Large intestine (tissue), 3 donors: Measurements from ENCODE around the gene NRXN3. TPM values are rescaled to one million over a fixed set of nuclear protein-coding genes. Genes with fewer than 3 reads are reported as not detected.

ENCODE experiments used
- DNase-seq, 2 donors: peaks; one replicate each; pipeline versions ENCODE4 v3.0.0 to v3.0.0-alpha.2; 2013
- H3K27ac ChIP-seq: one replicate; pipeline ENCODE4 v1.5.1; 2013; ENCODE audit warnings: low read length
- H3K27me3 ChIP-seq: 2 replicates; pipeline ENCODE4 v1.6.1; 2013; ENCODE audit warnings: low read length; ENCODE audit not compliant: control insufficient read depth, insufficient read depth
- H3K36me3 ChIP-seq: 2 replicates; pipeline ENCODE4 v1.6.1; 2013; ENCODE audit warnings: low read length; ENCODE audit not compliant: control insufficient read depth, insufficient read depth
- H3K4me1 ChIP-seq: one replicate; pipeline ENCODE4 v1.6.1; 2013; ENCODE audit warnings: low read length; ENCODE audit not compliant: control insufficient read depth, insufficient read depth
- H3K4me3 ChIP-seq: one replicate; pipeline ENCODE4 v1.5.1; 2013; ENCODE audit warnings: low read length
- H3K9me3 ChIP-seq: one replicate; pipeline ENCODE4 v1.6.1; 2013; ENCODE audit warnings: mild to moderate bottlenecking, low read depth, low read length, moderate library complexity; ENCODE audit not compliant: control insufficient read depth
- WGBS: methylation state at CpG from one replicate; pipeline ENCODE4 v1.1.5; 2013; ENCODE audit warnings: low lambda C conversion rate; ENCODE audit not compliant: insufficient coverage; 5-methylcytosine and 5-hydroxymethylcytosine counted together
- polyA plus RNA-seq: library from polyadenylated mRNA; unstranded; fragments of 120-200 nt; gene quantifications from one replicate; pipeline ENCODE4 v1.2.1, GENCODE V29; 2013

NRXN3 gene
- polyA plus RNA-seq, 1 donor: 12.8 TPM

DNA sequence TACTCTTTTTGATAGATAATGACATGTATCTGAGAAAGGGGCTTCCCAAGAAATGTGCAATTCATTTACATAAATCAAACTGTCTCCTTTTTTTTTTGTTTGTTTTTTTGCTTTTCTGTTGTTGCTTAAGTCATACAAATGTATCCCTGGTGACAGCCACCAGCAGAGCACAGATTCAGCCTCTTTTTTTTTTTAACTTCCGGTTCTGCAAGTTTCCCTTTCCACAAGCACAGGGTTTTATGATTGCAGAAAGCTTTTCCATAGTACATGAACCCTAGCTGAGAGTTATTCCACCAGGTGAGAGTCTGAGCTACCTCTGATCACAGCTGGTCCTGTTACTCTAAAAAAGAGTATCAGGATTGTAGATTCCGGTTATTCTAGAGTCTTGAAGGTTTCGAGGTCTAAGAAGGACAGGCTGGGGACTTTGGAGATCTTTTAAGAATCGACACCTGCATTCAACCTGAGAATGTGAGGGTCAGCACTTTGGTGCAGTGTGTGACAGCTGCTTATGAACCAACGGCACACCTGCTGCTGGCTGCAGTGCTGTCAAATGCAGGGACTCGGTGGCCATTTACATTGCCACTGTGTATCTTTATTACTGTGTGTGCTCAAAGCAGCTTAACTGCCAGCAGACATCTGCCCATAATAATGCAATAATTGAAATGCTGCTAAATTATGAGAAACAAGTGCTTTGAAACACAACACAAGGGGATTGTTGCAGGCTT, 551.7 kb downstream of the NRXN3 start:
- H3K9me3 ChIP-seq: no peaks in the 10 kb centered on the region
- H3K4me3 ChIP-seq: no peak overlapping the region
- no peak for DNase-seq
- H3K36me3 ChIP-seq: no peaks in the 10 kb centered on the region
- no peaks in the 10 kb centered on the region for H3K27me3 ChIP-seq
- no peaks in the 10 kb centered on the region for H3K4me1 ChIP-seq
- no peak overlapping the region for H3K27ac ChIP-seq
- 60% methylated on average over 1 of the region's 6 CpGs for whole genome bisulfite sequencing

DNA sequence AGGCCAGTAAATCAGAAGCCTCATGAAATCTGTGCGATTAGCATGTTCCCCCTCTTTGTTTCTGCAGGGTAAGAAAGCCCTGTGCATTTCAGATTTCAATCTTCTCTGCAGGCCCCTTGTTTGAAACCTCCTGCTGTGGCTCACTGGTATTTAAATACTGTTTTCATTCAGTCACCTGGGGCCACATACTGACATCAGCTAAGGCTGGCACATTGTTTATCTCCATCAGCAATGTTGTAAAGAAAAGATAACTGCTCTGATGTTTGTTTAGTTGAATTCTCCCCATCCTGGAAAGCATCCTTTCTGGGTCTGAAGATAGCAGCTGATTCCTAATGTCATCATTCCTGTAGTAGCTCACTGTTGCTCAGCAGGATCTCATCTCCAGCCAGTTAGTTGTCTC, 554.9 kb downstream of the NRXN3 start:
- Histone ChIP-seq H3K4me3 (no peak overlapping the region), H3K9me3 (no peaks in the 10 kb centered on the region), H3K36me3 (no peaks in the 10 kb centered on the region), H3K27me3 (no peaks in the 10 kb centered on the region), H3K27ac (no peak overlapping the region), H3K4me1 (no peaks in the 10 kb centered on the region)
- WGBS: 20% methylated on average over 1 of the region's 1 CpG
- no peak for DNase-seq

DNA sequence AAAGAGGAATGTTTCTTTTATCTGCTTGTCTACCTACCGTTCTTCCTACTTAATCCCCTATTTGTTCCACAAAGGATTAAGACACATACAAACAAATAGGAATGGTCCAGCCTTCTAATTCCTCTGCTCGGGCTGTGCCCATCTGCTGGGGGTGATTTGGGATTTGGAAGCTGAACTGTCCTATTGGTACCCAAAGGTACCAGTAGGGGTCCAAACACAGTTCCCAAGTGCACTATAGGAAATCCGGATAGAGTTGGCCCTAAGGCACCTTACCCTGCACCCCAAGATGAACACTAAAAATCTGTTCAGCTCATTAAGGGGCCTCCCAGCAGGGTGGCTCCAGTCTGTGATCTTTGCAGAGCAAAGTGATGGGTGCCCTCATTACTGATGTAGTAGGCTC, 566.9 kb downstream of the NRXN3 start:
- Histone ChIP-seq H3K4me3 (no peak overlapping the region), H3K27ac (no peak overlapping the region), H3K27me3 (no peaks in the 10 kb centered on the region), H3K9me3 (no peaks in the 10 kb centered on the region), H3K4me1 (no peaks in the 10 kb centered on the region), H3K36me3 (no peaks in the 10 kb centered on the region)
- no peak for DNase-seq
- no CpG with 5 or more reads among the region's 3 CpGs for WGBS

DNA sequence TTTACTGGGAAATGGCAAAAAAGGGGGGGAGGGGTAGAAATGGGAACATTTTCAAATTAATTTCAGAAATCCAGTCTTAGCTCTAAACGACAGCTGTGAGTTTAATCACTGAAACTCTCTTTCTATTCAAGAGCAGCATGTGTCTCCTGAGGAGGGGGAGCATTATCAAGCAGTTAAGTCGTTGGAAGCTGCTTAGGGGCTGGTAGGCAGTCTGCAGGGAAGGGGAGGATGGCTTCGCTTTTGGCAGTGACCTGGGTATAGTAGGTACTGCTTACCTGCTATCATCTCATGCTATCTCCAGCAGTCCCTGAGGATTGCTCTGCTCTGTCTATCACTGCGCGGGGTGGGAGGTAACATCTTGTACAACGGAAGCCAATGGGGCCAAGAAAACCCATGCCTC, 567.4 kb downstream of the NRXN3 start:
- Histone ChIP-seq H3K36me3 (no peaks in the 10 kb centered on the region), H3K4me1 (no peaks in the 10 kb centered on the region), H3K4me3 (no peak overlapping the region), H3K27ac (no peak overlapping the region), H3K9me3 (no peaks in the 10 kb centered on the region), H3K27me3 (no peaks in the 10 kb centered on the region)
- DNase-seq: no peak
- no CpG with 5 or more reads among the region's 6 CpGs for WGBS

DNA sequence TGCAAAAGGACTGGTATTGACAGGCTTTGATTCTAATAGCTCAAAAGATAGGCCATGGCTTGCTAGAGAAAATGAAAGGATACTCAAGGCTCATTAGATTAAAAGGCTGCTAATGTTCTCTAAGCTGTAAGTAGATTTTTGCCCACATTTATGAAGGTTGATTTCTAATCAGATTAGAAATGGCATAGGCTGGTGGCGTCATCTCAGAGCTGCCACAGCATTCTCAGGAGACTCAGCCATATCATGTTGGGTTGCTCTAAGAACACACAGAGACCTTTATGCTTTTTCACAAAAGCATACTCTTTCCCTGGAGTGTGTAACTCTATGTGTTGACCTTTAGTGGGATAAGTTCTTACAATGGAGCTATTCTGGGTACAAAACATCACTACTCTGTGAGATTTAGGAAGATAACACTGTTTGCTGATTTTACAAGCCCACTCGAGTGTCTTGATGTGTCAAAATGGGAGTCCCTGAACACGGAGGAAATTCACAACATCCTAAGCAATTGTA, 576.0 kb downstream of the NRXN3 start:
- WGBS: no CpG with 5 or more reads among the region's 3 CpGs

DNA sequence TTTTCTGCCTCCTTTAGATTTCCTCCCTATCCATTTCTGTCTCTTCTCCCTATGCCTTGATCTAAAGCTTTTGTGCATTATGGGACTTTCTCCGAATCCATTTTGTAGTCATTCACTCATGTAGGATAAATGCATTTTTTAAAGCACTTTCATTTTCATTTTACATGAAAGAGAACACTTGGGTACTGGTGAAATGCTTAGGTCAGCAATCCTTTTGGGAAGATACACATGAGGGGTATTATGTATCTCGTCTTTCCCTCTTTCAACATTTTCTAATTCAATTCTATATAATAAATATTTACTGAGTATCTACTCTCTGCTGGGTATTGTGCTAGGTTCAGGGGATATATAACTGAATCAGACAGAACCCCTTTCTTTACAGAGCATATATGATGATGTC, 577.6 kb downstream of the NRXN3 start:
- 44% methylated on average over 2 of the region's 2 CpGs for WGBS
- no peak overlapping the region for H3K27ac ChIP-seq
- H3K9me3 ChIP-seq: no peaks in the 10 kb centered on the region
- H3K36me3 ChIP-seq: no peaks in the 10 kb centered on the region
- no peak for DNase-seq
- no peak overlapping the region for H3K4me3 ChIP-seq
- H3K4me1 ChIP-seq: no peaks in the 10 kb centered on the region
- no peaks in the 10 kb centered on the region for H3K27me3 ChIP-seq

More for the DNA sequence above, 576.0 kb downstream of the NRXN3 start:
- Histone ChIP-seq H3K27me3 (no peaks in the 10 kb centered on the region), H3K4me3 (no peak overlapping the region), H3K27ac (no peak overlapping the region), H3K4me1 (no peaks in the 10 kb centered on the region), H3K9me3 (no peaks in the 10 kb centered on the region), H3K36me3 (no peaks in the 10 kb centered on the region)
- DNase-seq: no peak

DNA sequence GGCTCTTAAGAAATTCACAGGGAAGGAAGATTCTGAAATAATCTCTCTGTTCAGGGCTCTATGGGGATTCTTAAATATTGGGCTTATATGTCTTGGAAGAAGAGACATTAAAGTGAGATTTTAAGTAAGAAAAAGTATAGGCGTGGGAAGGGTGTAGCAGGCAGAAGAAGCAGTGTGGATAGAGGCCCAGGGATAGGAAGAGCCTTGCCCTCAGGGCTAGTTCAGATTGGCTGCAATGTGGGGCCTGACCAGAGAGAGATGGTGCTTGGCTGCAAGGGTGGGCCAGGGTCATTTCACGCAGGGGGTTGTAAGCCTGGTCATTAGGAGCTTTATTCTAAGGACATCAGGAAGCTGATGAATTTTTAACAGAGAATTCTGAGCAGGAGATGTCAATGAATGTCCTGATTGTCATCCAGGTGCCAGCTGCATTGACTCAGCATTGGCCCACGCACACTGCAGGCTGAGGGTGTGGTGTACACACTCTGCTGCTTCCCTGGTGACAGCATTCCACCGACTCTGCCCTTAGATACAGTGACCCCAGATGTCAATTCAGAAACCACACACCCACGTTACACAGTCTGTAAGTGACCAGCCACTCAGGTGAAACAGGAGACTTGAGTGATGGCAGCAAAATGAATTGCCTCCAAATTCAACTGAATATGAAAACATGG, 582.5 kb downstream of the NRXN3 start:
- no peak overlapping the region for H3K27ac ChIP-seq
- DNase-seq: no peak
- H3K4me1 ChIP-seq: no peaks in the 10 kb centered on the region
- no peak overlapping the region for H3K4me3 ChIP-seq
- WGBS: no CpG with 5 or more reads among the region's 5 CpGs
- no peaks in the 10 kb centered on the region for H3K9me3 ChIP-seq
- H3K36me3 ChIP-seq: no peaks in the 10 kb centered on the region
- no peaks in the 10 kb centered on the region for H3K27me3 ChIP-seq

DNA sequence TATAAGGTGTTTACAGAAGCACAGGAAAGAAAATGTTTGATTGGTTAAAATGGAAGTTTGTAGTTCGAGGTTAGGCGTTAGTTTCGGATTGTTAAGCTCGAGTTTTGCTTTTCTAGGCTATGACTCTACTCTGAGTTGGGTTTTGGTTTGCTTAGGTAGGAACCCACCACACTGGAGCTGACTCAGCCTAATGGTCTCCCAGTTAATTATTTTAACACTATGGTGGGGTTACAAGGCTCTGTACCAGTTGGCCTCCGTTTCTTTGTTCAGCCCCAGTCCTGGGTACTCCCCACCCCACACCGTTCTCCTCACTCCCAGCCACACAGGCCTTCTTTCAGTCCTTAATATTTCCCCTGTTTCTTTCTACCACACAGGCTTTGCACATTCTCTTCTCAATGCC, 583.9 kb downstream of the NRXN3 start:
- H3K4me3 ChIP-seq: no peak overlapping the region
- H3K9me3 ChIP-seq: no peaks in the 10 kb centered on the region
- H3K27ac ChIP-seq: no peak overlapping the region
- no peak for DNase-seq
- H3K36me3 ChIP-seq: no peaks in the 10 kb centered on the region
- H3K4me1 ChIP-seq: no peaks in the 10 kb centered on the region
- no peaks in the 10 kb centered on the region for H3K27me3 ChIP-seq
- WGBS: 100% methylated on average over 2 of the region's 6 CpGs

DNA sequence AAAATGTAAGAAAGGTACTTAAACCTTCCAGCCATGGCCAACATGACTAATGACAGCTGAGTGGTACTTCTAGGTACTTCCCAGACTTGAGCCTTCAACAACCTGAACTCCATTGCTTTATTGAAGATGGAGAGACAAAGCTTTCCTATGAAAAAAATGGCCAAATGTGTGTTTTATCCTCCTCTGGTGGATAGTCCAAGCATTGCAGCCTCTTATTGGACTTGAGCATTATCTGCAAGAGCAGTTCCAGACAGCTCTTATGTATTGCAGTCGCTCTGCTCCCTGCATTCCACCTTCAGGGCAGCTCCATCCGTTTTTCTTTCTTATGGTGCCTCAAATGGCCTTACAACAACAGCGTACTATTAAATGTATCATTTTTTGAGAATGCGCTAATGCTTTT, 588.2 kb downstream of the NRXN3 start:
- H3K4me1 ChIP-seq: no peaks in the 10 kb centered on the region
- no peak overlapping the region for H3K27ac ChIP-seq
- no peak for DNase-seq
- H3K36me3 ChIP-seq: no peaks in the 10 kb centered on the region
- no peak overlapping the region for H3K4me3 ChIP-seq
- no peaks in the 10 kb centered on the region for H3K9me3 ChIP-seq
- no peaks in the 10 kb centered on the region for H3K27me3 ChIP-seq
- WGBS: 100% methylated on average over 2 of the region's 4 CpGs

DNA sequence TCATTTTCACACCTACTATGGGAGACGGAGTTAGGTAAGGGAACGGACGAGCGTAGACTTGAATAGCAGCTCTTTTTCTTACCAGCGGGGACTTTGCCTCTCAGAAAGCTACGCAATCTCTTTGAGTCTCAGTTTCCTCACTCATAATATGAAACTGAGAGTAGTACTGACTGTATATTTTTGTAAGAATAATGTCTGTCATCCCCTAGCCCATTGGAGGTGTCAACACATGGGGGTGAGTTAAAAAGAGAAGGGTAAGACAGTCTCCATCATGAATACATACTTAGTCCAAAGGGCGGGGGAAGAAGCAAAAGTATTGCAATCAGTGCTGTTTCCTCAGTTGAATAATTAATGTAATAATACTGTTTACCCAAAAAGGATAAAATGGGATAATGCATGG, 592.2 kb downstream of the NRXN3 start:
- H3K4me3 ChIP-seq: no peak overlapping the region
- 100% methylated on average over 2 of the region's 7 CpGs for WGBS
- no peaks in the 10 kb centered on the region for H3K36me3 ChIP-seq
- no peak overlapping the region for H3K27ac ChIP-seq
- DNase-seq: no peak
- no peaks in the 10 kb centered on the region for H3K4me1 ChIP-seq
- no peaks in the 10 kb centered on the region for H3K9me3 ChIP-seq
- H3K27me3 ChIP-seq: no peaks in the 10 kb centered on the region

DNA sequence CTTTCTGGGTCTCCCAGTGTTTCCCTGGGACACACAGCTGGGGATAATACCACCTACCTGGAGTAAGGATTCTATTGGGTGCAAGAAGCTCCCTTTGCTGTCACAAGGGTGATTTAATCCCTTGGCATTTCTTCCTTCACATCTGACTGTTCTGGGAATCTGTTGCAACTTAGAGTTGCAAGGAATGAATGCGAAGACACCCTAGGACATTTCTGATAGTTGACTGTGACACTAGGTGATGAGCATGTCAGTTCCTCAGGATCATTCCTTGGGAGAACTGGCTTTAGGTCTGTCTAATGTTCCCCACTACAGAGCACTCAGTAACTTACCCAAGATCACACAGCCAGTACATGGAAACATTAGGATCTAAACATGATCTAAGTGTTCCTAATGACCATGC, 593.6 kb downstream of the NRXN3 start:
- WGBS: no CpG with 5 or more reads among the region's 1 CpG
- no peaks in the 10 kb centered on the region for H3K9me3 ChIP-seq
- no peak overlapping the region for H3K4me3 ChIP-seq
- H3K4me1 ChIP-seq: no peaks in the 10 kb centered on the region
- no peak overlapping the region for H3K27ac ChIP-seq
- DNase-seq: no peak
- H3K27me3 ChIP-seq: no peaks in the 10 kb centered on the region
- H3K36me3 ChIP-seq: no peaks in the 10 kb centered on the region
